Superior temporal gyrus (tissue), 1 donor: ENCODE measurements around the gene ADCY1.
A peak's percentile ranks its signal among the peaks of the same experiment; 100 is the strongest.

ENCODE experiments used
- DNase-seq: peaks from one replicate; pipeline ENCODE4 v3.0.0-alpha.2; 2016; ENCODE audit errors: extremely low spot score

ADCY1 gene

DNA sequence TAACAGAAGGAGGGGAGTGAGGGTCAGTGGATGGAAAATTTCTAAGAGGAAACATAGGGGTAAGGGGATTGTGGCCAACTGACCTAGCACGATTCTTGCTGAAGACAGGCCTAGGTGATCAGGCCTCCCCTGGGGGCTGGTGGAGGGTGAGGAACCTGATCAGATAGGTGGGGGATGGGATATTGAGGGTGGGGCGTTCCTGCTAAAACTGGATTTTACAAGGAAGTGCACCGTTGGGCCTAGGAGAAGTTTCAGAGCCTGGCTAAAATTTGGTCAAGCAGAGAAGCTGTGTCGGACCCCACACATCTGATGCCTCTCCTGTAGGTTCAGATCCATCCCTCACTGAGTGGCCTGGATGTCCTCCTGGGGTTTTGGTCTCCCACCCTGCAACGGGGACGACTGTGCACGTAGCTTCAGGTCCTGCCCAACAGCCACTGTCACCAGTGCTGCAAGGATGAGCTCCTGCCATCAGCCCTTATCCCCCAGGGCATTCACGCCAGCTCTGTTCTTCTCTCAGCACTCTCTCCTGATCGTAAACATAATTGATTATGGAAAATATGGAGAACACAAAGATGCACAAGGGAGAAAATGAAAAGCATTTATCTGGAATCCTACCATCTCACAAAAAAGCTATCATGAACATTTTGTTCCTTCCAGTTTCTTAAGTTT, 89.9 kb downstream of the ADCY1 start:
- no peak for DNase-seq

DNA sequence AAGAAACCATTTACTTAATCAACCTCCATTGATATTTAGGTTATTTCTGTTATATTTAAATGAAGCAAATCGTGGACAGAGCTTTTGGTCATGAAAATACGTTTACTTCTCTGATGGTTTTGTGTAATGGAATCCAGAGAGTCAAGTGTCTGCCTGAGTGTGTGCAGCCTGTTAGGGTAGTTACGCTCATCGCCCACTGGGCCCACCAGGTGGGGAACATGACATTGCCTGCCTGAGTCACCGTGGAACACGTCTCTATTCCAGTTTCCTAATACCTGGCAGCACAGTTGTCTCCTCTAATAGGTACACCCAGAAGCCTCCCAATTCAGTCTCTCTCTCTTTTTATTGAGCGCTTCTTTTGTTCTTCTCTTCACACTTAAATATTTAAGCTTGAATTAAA, 91.0 kb downstream of the ADCY1 start:
- no peak for DNase-seq

- no peak for DNase-seq
Measured at GRCh38 chr7:45670227-45670626, 96.1 kb downstream of the ADCY1 start.

DNA sequence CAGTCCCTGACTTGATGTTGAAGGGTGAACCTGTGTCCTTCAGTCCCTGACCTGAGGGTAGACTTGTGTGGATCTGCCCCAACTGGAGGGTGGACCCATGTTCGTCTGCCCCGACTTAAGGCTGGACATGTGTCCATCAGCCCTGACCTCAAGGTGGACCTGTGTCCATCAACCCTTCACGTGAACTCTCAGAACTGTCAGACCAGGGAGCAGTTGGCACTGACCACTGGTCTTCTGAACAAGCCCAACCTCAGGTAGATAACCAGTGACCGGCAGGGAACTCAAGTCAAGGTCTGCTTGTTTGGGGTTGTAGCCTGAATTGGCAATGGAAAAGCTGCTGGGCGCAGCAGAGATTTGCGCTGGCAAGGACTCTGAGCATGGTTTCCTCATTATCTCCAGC, 96.5 kb downstream of the ADCY1 start:
- no peak for DNase-seq

- DNase-seq, result no peak
Measured at GRCh38 chr7:45677311-45677900, 103.2 kb downstream of the ADCY1 start.

- DNase-seq, result no peak
Measured at GRCh38 chr7:45679516-45679915, 105.3 kb downstream of the ADCY1 start.

GRCh38 chr7:45680776-45681175, 106.6 kb downstream of the ADCY1 start:
- no peak for DNase-seq

GRCh38 chr7:45681596-45682357, 107.6 kb downstream of the ADCY1 start:
- DNase-seq, result no peak

- no peak for DNase-seq
Measured at GRCh38 chr7:45682358-45682735, 108.2 kb downstream of the ADCY1 start.

GRCh38 chr7:45682836-45683555, 108.8 kb downstream of the ADCY1 start:
- peak; percentile 76 for DNase-seq

DNA sequence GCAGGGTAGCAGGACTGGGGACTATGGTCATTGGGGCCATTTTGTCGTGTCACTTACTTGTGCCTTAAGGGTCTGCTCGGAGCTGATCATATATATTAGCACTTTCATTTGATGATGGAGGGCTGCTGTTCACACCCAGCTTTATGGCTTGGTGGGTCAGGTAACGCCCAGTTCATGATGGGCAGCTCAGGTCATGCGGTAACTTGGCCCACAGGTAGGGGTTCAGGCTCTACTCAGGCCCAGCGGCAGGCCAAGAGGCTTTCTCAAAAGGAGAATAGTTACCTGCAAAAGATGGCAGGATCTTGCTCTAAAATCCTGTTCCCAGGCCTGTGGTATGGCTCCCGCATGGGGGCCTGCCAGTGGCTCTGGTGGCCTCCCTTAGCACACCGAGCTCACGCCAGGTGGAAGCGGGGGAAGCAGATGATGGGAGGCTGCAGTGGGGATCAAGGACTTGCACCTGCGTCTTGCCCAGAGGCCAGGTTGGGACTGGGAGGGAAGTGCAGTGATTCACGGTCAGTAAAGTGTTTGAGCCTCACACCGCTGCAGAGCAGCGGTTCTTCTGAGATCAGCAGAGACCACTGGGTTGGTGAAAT, 109.5 kb downstream of the ADCY1 start:
- DNase-seq, result no peak

- DNase-seq, result no peak
Measured at GRCh38 chr7:45684910-45685618, 110.9 kb downstream of the ADCY1 start.

DNA sequence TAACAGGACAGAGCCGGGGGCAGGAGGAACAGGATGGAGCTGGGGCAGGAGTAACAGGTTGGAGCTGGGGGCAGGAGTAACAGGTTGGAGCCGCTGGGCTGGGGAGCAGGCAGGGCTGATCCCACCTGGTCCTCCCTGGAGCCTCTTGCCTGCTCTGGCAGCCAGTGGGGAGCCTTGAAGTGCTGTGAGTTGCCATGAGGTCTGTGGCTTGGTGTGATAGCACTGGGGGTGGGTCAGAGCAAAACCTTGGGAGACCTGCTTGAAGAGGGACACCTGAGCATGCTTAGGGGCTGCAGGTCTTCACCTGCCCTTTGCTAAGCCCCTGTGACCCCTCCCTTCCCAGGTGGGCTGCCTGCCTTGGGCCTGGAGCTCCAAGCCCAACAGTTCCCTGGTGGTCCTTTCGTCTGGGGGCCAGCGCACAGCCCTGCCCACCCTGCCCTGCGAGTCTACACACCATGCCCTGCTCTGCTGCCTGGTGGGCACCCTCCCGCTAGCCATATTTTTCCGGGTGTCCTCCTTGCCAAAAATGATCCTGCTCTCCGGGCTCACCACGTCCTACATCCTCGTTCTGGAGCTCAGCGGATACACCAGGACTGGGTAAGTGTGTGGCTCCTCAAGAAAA, 111.6 kb downstream of the ADCY1 start:
- DNase-seq, result no peak

GRCh38 chr7:45686441-45687184, 112.4 kb downstream of the ADCY1 start:
- DNase-seq, result no peak

DNA sequence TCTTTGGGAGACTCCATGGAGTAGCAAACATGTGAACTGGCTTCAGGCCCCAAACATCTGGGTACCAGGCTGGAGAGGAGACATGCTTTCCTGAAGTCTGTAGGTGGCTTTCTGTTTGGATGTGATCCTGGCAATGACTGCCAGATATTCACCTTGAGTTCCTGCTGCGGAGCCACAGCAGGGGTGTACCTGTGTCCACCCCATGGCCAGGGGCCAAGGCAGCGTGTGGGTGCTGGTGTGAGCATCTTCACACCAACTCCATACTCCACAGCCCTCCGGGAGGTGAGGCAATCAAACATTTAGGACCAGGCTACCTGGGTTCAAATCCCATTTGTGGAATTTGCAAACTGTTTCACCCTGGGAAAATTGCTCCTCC, 113.0 kb downstream of the ADCY1 start:
- DNase-seq, result no peak

GRCh38 chr7:45687721-45688120, 113.6 kb downstream of the ADCY1 start:
- no peak for DNase-seq

GRCh38 chr7:45688382-45688781, 114.2 kb downstream of the ADCY1 start:
- DNase-seq, result no peak

GRCh38 chr7:45689011-45689796, 115.0 kb downstream of the ADCY1 start:
- DNase-seq, result no peak
